Measurements from ENCODE around the gene CARD8.

The CARD8 gene

DNA sequence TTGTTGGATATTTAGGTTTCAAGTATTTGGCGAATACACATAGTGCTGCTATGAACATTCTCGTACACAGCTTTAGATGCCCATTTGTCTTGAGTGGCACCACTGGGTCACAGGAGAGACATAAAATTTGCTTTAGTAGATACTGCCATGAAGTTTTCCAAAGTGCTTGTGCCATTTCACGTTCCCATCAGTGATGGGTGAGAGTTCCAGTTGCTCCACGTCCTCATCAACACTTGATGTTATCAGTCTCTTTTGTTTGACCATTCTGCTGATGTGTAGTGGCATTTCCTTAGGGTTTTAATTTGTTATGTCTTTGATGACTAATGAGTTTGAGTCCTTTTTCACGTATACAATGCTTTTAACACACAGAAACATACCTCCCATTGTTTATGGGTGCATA lies 74.2 kb downstream of the CARD8 start:
- no peak for DNase-seq (ENCODE audit: extremely low read depth, low read depth)
- no peak for TF ChIP-seq CTCF (IDR thresholded peaks at IDR 0.05; ENCODE audit: low read depth, low read length)

DNA sequence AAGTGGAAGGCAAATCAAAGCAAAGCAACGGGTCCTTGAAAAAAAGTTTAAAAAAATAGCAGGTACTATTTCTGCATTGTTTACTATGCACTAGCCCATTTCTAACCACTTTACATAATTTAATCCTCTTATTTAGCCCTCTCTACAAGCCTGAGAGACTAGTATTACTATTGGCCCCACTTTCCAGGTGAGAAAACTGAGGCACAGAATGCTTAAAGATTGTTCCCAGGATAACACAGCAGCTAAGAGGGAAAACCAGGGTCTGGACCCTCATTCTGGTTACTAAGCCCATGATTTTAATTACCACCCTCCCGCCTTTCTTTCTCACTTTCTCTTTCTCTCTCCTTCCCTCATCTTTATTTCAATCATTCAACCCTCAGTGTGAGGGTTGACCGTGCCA lies 79.5 kb downstream of the CARD8 start:
- DNase-seq (ENCODE audit: extremely low read depth, low read depth) = no peak
- TF ChIP-seq CTCF (IDR thresholded peaks at IDR 0.05; ENCODE audit: low read depth, low read length) = no peak

DNA sequence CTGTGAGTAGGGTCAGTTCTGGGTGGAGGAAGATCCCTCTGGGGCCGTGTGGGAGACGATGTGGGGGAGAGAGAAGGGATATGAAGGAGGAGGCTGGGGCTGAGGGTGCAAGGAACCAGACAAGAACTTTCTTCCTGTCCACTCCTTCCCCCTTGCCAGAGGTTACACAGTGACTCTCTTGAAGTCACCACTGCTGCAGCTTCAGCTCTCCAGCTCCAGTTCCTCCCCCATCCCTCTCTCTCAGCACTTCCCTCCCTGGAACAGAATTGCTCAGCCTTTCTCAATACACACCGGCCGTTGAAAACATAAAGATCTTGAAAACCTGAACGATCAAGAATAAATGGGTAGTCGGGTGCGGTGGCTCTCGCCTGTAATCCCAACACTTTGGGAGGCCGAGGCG lies 80.1 kb downstream of the CARD8 start:
- DNase-seq (ENCODE audit: extremely low read depth, low read depth) = no peak
- no peak for TF ChIP-seq CTCF (IDR thresholded peaks at IDR 0.05; ENCODE audit: low read depth, low read length)

- no peak for TF ChIP-seq CTCF (IDR thresholded peaks at IDR 0.05; ENCODE audit: low read depth, low read length)
These were observed 81.2 kb downstream of the CARD8 start for GRCh38 chr19:48174445-48175030.

GRCh38 chr19:48171710-48172109 lies 84.0 kb downstream of the CARD8 start:
- DNase-seq (ENCODE audit: extremely low read depth, low read depth) = no peak
- no peak for TF ChIP-seq CTCF (IDR thresholded peaks at IDR 0.05; ENCODE audit: low read depth, low read length)

More at GRCh38 chr19:48174445-48175030, 81.2 kb downstream of the CARD8 start:
- DNase-seq (ENCODE audit: extremely low read depth, low read depth) = no peak

GRCh38 chr19:48170817-48171347 lies 84.8 kb downstream of the CARD8 start:
- no peak for DNase-seq (ENCODE audit: extremely low read depth, low read depth)

More at GRCh38 chr19:48170817-48171347, 84.8 kb downstream of the CARD8 start:
- no peak for TF ChIP-seq CTCF (IDR thresholded peaks at IDR 0.05; ENCODE audit: low read depth, low read length)

Data from AG09319 (cell line).